NCI-H146 (cell line): ENCODE measurements around the gene MZT2B.
"Not testable (repeated sequence)": the region's sequence is repeated elsewhere in the genome, so short reads cannot be mapped to it uniquely, and the experiment has no call there.

ENCODE experiments used
- DNase-seq: peaks from one replicate; lab custom pipeline; 2025; lab: John Stamatoyannopoulos, UW

MZT2B gene

GRCh38 chr2:130180404-130181324 lies 1.4 kb upstream of the MZT2B start:
- not testable (repeated sequence) for DNase-seq

DNA sequence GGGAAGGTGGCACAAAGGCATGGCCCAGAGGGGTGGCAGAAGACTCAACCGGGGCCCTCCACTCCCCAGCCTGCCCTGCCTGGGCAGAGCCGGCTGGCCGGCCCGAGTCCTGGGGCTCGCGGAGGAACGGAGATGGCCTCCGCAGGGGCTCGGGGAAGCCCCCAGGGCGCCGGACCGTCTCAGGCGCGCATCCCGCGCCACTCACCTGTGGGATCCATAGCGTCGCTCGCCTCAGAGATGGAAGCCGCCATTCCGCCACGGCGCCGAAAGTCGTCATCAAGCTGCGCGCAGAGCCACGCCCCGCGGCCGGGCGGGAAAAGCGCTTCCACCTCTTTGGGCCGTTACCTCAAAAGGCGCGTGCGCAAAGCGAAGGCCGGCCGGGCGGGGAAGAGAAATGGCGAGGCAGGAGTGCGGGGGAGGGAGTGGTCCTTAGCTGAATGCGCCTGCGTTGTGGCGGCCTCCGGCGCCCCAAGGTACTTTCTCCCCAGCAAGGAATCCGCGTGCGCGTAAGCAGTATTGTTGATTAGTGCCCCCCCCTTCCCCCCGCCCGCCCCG lies 660 bp upstream of the MZT2B start, which contains the start of gene SMPD4:
Gene SMPD4, minus strand, starts transcription at position 278 of the 555 bp plus-strand sequence. CDS start 5,010 bp downstream, outside the sequence.
- peak; percentile 98 for DNase-seq

DNA sequence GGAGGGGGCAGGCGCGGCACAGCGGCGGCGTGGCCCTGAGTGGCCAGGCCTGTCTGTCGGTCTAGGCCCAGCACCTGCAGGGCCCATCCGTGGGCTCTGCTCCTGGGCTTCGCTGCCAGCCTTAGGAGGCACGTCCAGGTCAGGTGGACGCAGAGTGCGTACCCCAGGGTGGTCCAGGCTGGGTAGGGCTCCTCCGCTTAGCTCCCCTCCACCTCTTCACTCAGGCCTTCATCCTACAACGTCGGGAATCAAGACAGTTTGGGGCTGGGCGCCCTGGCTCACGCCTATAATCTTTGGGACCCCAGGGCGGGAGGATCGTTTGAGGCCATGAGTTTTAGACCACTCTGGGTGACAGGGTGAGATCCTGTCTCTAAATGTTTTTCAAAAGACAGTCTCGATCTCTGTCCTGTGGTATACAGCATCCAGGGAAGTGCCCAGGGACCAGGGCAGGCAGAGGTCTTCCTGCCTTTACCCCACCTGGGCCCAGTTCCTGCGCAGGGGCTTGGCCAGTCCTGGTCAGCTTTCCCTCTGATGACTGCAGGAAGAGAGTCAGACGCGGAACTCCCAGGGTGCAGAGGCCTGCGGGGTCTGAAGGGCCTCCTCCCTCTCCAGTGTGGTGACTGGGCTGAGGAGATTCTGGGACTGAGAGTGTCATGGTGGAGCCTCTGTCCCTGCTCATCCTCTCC lies 907 bp downstream of the MZT2B start:
- not testable (repeated sequence) for DNase-seq

- DNase-seq, result no peak
Measured at GRCh38 chr2:130183512-130184373, 1.7 kb downstream of the MZT2B start.

DNA sequence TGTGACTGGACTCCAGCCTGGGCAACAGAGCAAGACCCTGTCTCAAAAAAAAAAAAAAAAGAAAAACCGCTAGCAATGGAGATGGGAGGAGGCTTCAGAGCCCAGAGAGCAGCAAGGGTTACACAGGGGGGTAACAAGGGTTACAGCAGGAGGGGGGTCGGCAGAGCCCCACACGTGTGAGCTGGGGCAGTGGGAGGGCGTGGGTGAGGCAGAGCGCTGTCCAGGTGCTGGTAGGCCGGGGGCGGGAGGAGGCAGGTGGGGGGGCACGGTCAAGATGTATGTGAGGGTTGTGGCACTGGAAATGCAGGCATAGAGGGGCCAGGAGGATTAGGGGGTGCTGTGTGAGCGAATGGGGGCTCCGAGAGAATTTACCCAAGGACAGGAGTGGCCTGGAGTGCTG lies 3.4 kb downstream of the MZT2B start:
- DNase-seq, result no peak

DNA sequence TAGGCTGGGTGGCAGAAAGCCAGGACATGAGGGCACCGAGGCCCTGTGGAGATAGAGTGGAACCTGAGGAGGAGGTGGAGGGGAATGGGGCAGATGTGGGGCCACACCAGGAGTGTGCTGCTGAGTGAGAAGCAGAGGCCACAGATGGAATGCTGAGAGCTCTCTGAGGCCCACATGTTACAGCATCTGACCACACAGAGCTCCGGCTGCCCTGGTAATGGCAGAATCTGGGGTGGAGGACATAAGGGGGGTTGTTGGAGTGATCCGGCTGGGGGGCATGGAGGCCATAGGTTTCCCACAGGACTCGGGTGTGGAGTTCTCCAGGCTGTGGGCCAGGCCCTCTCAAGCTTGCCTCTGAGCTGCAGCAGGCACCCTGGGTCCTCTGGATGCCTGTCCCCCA lies 3.8 kb downstream of the MZT2B start:
- no peak for DNase-seq

- DNase-seq, result no peak
Measured at GRCh38 chr2:130186391-130186790, 4.3 kb downstream of the MZT2B start.

GRCh38 chr2:130187268-130187667 lies 5.2 kb downstream of the MZT2B start:
- DNase-seq, result no peak

DNA sequence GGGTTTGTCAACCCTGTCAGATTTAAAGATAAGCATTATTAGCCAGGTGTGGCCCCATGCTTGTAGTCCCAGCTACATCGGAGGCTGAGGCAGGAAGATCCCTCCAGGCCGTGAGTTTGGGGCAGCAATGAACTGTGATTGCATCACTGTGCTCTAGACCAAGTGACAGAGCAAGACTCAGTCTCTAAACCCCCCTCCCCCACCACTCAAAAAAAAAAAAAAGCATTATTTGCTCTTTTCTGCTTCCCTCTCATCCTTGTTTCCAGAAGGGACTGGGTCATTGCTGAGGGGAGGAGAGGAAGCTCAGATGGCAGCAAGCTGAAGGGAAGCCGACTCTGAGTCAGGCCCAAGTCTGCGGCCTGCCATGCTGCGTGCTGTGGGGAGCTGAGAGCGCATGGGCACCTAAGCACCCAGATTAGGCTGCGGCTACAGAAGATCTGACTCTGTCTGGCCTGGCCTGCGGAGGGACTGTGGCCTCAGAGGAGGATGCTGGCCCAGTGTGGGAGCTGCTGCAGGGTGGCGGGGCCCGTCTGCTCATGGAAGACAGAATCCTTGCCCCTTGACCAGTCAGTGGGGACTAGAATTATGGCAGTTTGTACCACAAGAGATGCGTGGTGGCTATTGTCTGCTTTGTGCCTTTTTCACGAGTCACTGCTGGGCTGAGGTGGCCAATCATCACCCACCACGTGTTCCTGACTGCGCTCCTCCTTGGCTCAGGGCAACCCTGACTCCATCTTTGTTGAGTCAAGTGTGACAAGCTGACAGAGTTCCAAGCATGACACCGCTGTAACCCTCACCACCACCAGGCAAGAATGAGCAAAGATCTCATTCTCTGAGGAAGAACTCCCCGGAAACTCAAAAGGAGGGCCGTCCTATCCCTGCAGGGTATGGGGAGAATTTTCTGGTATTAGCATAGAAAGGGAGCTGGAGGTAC lies 6.1 kb downstream of the MZT2B start:
- not testable (repeated sequence) for DNase-seq

DNA sequence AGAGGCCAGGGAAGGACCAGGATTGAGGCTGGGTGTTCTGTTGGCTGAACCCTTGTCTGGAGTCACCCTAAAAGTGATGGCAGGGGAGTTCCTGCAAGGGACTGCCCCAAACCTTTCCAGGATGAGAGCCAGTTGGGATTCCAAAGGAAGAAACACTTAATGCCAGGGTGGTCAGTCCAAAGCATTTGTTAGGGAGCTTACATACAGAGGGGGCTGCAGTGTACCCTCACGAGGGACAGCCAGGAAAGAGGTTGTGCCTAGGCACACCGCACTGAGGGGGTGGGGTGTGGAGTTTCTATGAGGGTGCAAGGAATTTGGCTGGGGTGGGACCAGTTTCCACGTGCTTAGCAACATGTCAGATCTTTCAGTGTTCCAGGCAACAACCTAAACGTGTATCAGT lies 6.9 kb downstream of the MZT2B start:
- not testable (repeated sequence) for DNase-seq

- DNase-seq, result no peak
Measured at GRCh38 chr2:130190237-130190636, 8.2 kb downstream of the MZT2B start.

DNA sequence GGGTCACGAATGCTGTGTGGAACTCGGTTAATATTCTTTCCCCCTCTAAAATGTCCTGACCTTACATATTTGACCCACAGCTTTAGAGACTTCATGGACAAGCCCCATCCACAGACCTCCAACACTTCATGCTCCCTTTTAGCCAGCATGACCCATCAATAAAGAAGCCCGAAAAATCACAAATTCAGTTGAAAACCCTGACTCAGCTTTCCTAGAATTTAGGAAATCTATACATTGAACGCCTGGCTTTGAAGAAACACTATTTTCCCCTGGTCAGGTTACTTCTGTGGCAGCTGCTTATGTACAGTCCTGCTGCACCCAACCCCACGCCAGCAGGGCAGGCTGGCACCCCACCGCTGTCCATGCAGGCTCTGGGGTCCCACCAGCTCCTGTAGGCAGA lies 9.3 kb downstream of the MZT2B start:
- not testable (repeated sequence) for DNase-seq

DNA sequence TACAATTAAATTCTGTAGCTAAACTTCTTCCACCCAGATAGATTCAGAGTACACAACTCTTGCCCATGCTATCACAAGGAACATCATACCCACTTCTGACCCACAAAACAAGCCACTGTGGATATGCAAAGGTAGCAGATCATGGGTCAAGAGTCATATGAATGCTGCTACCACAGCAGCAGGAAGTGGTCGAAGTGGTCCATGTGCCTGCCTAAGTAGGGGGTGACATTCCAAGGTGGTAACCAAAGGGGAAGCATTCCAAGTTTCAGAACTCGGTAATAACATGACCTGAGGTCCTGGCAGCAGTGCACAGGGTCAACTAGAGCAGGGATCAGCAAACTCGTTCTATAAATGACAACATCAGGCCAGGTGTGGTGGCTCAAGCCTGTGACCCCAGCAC lies 10.4 kb downstream of the MZT2B start:
- not testable (repeated sequence) for DNase-seq

DNA sequence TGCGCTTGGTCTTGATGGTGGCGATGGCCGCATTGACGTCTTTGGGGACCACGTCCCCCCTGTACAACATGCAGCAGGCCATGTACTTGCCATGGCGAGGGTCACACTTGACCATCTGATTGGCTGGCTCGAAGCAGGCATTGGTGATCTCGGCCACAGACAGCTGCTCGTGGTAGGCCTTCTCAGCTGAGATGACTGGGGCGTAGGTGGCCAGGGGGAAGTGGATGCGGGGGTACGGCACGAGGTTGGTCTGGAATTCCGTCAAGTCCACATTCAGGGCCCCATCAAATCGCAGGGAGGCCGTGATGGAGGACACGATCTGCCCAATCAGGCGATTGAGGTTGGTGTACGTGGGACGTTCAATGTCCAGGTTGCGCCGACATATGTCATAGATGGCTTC lies 11.8 kb downstream of the MZT2B start:
- DNase-seq, result not testable (repeated sequence)

DNA sequence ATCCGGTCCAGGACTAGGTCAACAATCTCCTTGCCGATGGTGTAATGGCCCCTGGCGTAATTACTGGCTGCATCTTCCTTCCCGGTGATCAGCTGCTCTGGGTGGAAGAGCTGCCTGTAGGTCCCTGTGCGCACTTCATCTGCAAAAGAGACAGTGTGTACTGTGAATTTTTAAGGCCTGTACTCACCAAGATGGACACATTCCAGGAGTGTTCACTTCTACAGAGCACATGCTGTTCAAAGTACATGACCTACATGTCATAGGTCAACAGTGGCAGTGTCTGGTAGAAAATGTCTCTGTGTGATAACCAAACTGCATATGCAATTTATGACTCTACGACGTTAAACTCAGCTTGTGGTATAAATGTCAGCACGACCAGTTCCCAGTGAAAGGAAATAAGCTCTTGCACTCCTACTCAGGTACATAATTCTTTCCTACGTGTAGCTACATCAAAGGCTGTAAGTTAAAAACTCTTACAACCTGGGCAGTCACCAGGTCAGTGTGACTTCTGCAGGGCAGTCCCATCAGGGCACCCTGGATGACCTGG lies 13.1 kb downstream of the MZT2B start:
- not testable (repeated sequence) for DNase-seq

- not testable (repeated sequence) for DNase-seq
Measured at GRCh38 chr2:130196052-130196451, 14.0 kb downstream of the MZT2B start.

- DNase-seq, result no peak
Measured at GRCh38 chr2:130198343-130198742, 16.3 kb downstream of the MZT2B start, which contains the start of gene TUBA3E. TSS of gene TUBA3E (minus strand) at chr2:130198439. CDS start at chr2:130198360, 79 bp downstream.

- DNase-seq, result not testable (repeated sequence)
Measured at GRCh38 chr2:130202518-130202917, 20.5 kb downstream of the MZT2B start.

- not testable (repeated sequence) for DNase-seq
Measured at GRCh38 chr2:130203150-130203549, 21.1 kb downstream of the MZT2B start.

- DNase-seq, result not testable (repeated sequence)
Measured at GRCh38 chr2:130207051-130207450, 25.0 kb downstream of the MZT2B start.
